ENCODE data around the gene DLST. TPM values are rescaled to one million over a fixed set of nuclear protein-coding genes. Genes with fewer than 3 reads are reported as not detected.

DLST gene
- total and polyA plus RNA-seq, 4 experiments from 2014 or later: 4.8 to 104 (median 56.0) TPM

DNA sequence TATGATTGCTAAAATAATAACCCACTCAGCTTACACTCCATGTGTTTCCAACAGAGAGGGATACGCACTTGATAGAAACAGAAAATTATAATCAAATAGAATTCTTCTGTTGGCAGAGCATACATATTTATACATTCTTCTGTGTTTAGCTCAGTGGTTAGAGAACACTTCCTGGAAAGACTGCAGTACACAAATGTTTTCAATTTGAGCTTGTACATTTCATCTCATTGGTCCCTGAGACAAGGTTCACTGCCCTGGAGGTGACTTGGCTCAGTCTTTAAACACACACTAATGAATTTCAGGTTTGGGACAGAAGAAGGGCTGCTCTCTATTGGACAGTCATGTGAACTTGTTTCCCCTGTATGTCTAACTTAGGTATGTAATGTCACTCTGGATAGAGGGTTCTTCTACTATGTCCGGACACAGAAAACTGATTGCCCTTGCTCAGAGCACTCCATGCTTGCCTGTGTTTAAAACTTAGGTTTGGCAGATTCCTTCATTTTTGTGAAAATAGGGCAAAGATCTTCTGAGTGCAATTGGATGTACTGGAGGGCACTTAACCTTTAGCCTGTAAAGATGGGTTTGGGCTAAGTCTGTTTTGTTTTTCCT, 28.7 kb upstream of the DLST start:
- no peaks in the 10 kb centered on the region for H3K9me3 ChIP-seq (ENCODE audit: control insufficient read depth in 1 of 2, low read length in 2 of 2)
- Mint-ChIP-seq H3K4me1 (peaks cover 14 to 27% (median 22%) of the 10 kb centered on the region in 4 donors), H3K36me3 (no peaks in the 10 kb centered on the region), H3K4me3 (peak overlapping the region in 1 of 8 donors; percentile 3), H3K27ac (peak overlapping the region in 5 of 7 donors; percentile 9 to 55 (median 16)), H3K27me3 (no peaks in the 10 kb centered on the region), H3K9me3 (no peaks in the 10 kb centered on the region)
- no peak for DNase-seq
- H3K36me3 ChIP-seq (ENCODE audit: insufficient read depth, low read length): no peaks in the 10 kb centered on the region
- H3K4me3 ChIP-seq (ENCODE audit: low read length in 2 of 2): no peak overlapping the region
- intact Hi-C loops (cut with micrococcal nuclease): no loop called here
- H3K27ac ChIP-seq (ENCODE audit: low read depth, low read length): no peak overlapping the region
- H3K27me3 ChIP-seq (ENCODE audit: insufficient read depth, low read length): no peaks in the 10 kb centered on the region
- ChIA-PET CTCF (ENCODE audit: partially characterized antibody) (interaction anchor here (0.9 to 15.0 kb wide), 5 partner anchors 9 to 244 kb away, joined by 3 to 677 read pairs (median 3); no protein-coding TSS in a partner anchor), POLR2A (ENCODE audit: partially characterized antibody) (interaction anchor here (0.6 to 1.9 kb wide), 7 partner anchors 11 to 53 kb away, joined by 3 to 6 read pairs (median 4); partner anchors contain the start of gene DLST)
- H3K4me1 ChIP-seq (ENCODE audit: insufficient read depth, low read length): peaks cover 12% of the 10 kb centered on the region

DNA sequence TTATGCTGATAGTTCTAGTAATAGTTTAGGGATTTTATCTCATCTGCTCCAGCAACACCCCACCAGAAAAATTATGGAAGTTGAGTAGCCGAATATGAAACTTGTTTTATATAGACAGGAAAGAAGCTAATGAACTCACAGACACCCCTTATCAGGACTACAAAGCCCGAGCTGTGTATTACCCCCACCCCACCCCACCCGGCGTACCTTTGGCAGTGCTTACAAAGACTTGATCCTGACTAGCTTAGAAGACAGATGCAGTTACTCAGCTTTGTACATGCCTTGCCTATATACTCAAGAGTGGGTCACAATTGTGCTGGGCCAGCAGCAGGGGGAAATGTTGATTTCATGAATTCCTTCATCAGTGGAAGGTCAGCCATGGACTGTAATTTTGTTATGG, 28.1 kb upstream of the DLST start:
- Mint-ChIP-seq H3K36me3 (no peaks in the 10 kb centered on the region), H3K4me3 (no peak overlapping the region), H3K27me3 (no peaks in the 10 kb centered on the region), H3K27ac (peak overlapping the region in 4 of 7 donors; percentile 9 to 55 (median 31)), H3K9me3 (no peaks in the 10 kb centered on the region), H3K4me1 (peaks cover 14 to 27% (median 21%) of the 10 kb centered on the region in 4 donors)
- intact Hi-C loops (cut with micrococcal nuclease): no loop called here
- H3K4me1 ChIP-seq (ENCODE audit: insufficient read depth, low read length): peaks cover 12% of the 10 kb centered on the region
- DNase-seq: no peak
- no peak overlapping the region for H3K27ac ChIP-seq (ENCODE audit: low read depth, low read length)
- H3K9me3 ChIP-seq (ENCODE audit: control insufficient read depth in 1 of 2, low read length in 2 of 2): no peaks in the 10 kb centered on the region
- CTCF ChIA-PET (ENCODE audit: partially characterized antibody): interaction anchor here (0.9 to 15.0 kb wide), 6 partner anchors 8 to 245 kb away, joined by 3 to 677 read pairs (median 44); partner anchors contain the start of genes DLST and PROX2
- H3K27me3 ChIP-seq (ENCODE audit: insufficient read depth, low read length): no peaks in the 10 kb centered on the region
- H3K4me3 ChIP-seq (ENCODE audit: low read length in 2 of 2): no peak overlapping the region
- POLR2A ChIA-PET (ENCODE audit: partially characterized antibody): interaction anchor here (0.6 to 1.9 kb wide), 4 partner anchors 13 to 808 kb away, joined by 3 to 6 read pairs (median 4); partner anchors contain the start of gene TTLL5
- no peaks in the 10 kb centered on the region for H3K36me3 ChIP-seq (ENCODE audit: insufficient read depth, low read length)

DNA sequence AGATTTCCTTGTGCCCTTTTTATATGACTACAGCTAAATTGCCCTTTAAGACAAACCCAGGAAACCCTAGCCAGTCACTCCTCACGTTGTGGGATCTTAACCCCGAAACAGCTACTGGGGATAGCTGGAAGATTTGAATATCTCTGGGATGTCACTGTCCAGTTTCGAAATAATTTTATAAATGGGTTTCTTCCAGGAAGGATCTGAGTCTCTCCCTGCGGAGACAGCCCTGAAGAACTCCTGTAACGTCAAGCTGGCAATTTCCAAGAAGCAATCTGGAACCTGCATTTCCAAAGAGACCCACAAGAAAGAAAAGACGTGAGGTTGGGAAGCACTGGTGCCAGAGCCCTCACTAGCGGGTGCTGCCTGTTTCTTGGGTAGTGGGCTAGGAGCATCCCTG, 26.7 kb upstream of the DLST start:
- H3K27me3 Mint-ChIP-seq: no peaks in the 10 kb centered on the region
- H3K4me1 Mint-ChIP-seq: peaks cover 14 to 23% (median 20%) of the 10 kb centered on the region in 4 donors
- intact Hi-C loops (cut with micrococcal nuclease): no loop called here
- no peak overlapping the region for H3K4me3 Mint-ChIP-seq
- H3K9me3 ChIP-seq (ENCODE audit: control insufficient read depth in 1 of 2, low read length in 2 of 2): no peaks in the 10 kb centered on the region
- H3K27me3 ChIP-seq (ENCODE audit: insufficient read depth, low read length): no peaks in the 10 kb centered on the region
- no peak overlapping the region for H3K27ac ChIP-seq (ENCODE audit: low read depth, low read length)
- peaks cover 12% of the 10 kb centered on the region for H3K4me1 ChIP-seq (ENCODE audit: insufficient read depth, low read length)
- H3K9me3 Mint-ChIP-seq: no peaks in the 10 kb centered on the region
- POLR2A ChIA-PET (ENCODE audit: partially characterized antibody): interaction anchor here (0.8 to 1.3 kb wide), 2 partner anchors 17 to 272 kb away, joined by 3 read pairs; partner anchors contain the start of gene NEK9
- no peak for DNase-seq
- H3K4me3 ChIP-seq (ENCODE audit: low read length in 2 of 2): no peak overlapping the region
- H3K36me3 ChIP-seq (ENCODE audit: insufficient read depth, low read length): no peaks in the 10 kb centered on the region
- H3K27ac Mint-ChIP-seq: no peak overlapping the region
- no peaks in the 10 kb centered on the region for H3K36me3 Mint-ChIP-seq
- CTCF ChIA-PET (ENCODE audit: partially characterized antibody): interaction anchor here (0.6 to 15.0 kb wide), 6 partner anchors 7 to 233 kb away, joined by 4 to 677 read pairs (median 44); partner anchors contain the start of genes DLST and PROX2

DNA sequence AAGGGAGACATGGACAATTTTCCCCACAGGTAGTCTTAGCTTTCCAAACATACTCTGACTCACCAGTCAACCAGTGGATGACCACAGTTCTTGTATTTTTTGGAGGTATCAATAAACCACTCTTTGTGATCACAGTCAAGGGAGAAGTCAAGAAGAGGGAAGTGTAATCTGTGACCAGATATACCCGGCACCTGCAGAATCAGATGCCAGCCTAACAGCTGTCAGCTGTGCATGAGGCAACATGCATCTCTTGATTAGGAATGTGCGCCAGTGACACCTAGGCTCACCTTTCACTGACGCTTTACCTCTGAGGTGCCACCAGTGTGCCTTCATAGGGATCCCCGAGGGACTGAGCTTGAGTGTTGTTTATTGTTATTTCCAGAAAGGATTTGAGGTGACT, 25.8 kb upstream of the DLST start:
- no peak for DNase-seq
- Mint-ChIP-seq H3K9me3 (no peaks in the 10 kb centered on the region), H3K4me1 (peaks cover 15 to 26% (median 21%) of the 10 kb centered on the region in 4 donors), H3K36me3 (no peaks in the 10 kb centered on the region), H3K27me3 (no peaks in the 10 kb centered on the region), H3K27ac (no peak overlapping the region), H3K4me3 (peak overlapping the region in 1 of 8 donors; percentile 17)
- H3K9me3 ChIP-seq (ENCODE audit: control insufficient read depth in 1 of 2, low read length in 2 of 2): no peaks in the 10 kb centered on the region
- POLR2A ChIA-PET (ENCODE audit: partially characterized antibody): interaction anchor here (0.6 to 1.3 kb wide), 5 partner anchors 14 to 946 kb away, joined by 3 to 5 read pairs (median 4); partner anchors contain the start of gene YLPM1
- H3K36me3 ChIP-seq (ENCODE audit: insufficient read depth, low read length): no peaks in the 10 kb centered on the region
- no peak overlapping the region for H3K27ac ChIP-seq (ENCODE audit: low read depth, low read length)
- no peaks in the 10 kb centered on the region for H3K27me3 ChIP-seq (ENCODE audit: insufficient read depth, low read length)
- peaks cover 16% of the 10 kb centered on the region for H3K4me1 ChIP-seq (ENCODE audit: insufficient read depth, low read length)
- intact Hi-C loops (cut with micrococcal nuclease): no loop called here
- CTCF ChIA-PET (ENCODE audit: partially characterized antibody): interaction anchor here (0.5 to 15.0 kb wide), 5 partner anchors 21 to 231 kb away, joined by 3 to 677 read pairs (median 121); partner anchors contain the start of genes DLST and PROX2
- H3K4me3 ChIP-seq (ENCODE audit: low read length in 2 of 2): no peak overlapping the region

DNA sequence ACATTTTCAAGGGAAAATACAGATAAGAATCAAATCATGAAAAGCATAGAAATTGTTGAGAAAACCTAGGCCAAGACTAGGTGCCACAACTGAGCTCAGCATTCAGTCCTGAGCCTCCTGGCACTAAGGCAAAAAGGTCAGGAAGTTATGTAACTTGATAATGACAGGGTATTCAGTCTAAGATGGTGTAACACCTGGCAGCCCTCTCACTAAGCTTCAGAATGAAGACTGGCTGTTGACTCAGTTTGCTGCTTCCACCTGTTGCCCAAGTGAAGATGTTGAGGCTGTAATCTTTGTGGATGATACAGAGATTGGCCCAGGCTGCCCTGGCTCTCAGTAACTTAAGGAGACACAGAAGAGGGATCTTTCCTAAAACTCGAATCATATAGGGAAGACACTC, 25.4 kb upstream of the DLST start:
- H3K27me3 ChIP-seq (ENCODE audit: insufficient read depth, low read length): no peaks in the 10 kb centered on the region
- no peak overlapping the region for H3K27ac ChIP-seq (ENCODE audit: low read depth, low read length)
- ChIA-PET POLR2A (ENCODE audit: partially characterized antibody) (interaction anchor here (0.6 to 1.3 kb wide), 4 partner anchors 14 to 946 kb away, joined by 3 to 5 read pairs (median 4); partner anchors contain the start of gene YLPM1), CTCF (ENCODE audit: partially characterized antibody) (interaction anchor here (9.2 to 15.0 kb wide), 4 partner anchors 20 to 231 kb away, joined by 90 to 677 read pairs (median 187); partner anchors contain the start of genes DLST and PROX2)
- no peak overlapping the region for H3K4me3 Mint-ChIP-seq
- no peak overlapping the region for H3K4me3 ChIP-seq (ENCODE audit: low read length in 2 of 2)
- H3K27ac Mint-ChIP-seq: no peak overlapping the region
- no peak for DNase-seq
- H3K36me3 ChIP-seq (ENCODE audit: insufficient read depth, low read length): no peaks in the 10 kb centered on the region
- no peaks in the 10 kb centered on the region for H3K27me3 Mint-ChIP-seq
- peaks cover 18% of the 10 kb centered on the region for H3K4me1 ChIP-seq (ENCODE audit: insufficient read depth, low read length)
- no peaks in the 10 kb centered on the region for H3K36me3 Mint-ChIP-seq
- H3K9me3 ChIP-seq (ENCODE audit: control insufficient read depth in 1 of 2, low read length in 2 of 2): no peaks in the 10 kb centered on the region
- no peaks in the 10 kb centered on the region for H3K9me3 Mint-ChIP-seq
- intact Hi-C loops (cut with micrococcal nuclease): no loop called here
- H3K4me1 Mint-ChIP-seq: peaks cover 16 to 30% (median 21%) of the 10 kb centered on the region in 4 donors

DNA sequence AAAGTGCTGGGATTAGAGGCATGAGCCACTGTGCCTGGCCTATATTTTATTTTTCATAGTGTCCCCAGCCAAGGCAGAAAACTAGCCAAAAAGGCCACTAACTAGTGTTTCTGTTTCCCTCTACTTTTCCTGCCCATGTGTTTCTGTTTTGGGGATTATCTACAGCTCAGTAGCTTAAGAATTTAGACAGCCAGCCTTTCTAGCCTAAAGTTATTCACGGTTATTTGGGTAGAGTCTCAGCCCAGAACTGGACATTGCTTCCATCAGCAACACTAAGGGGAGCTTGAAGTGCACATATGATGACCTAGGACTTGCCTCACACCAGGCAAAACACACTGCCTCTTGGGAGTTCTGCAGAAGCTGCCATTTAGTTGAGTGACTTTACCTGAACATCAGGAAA, 23.7 kb upstream of the DLST start:
- no peak overlapping the region for H3K27ac ChIP-seq (ENCODE audit: low read depth, low read length)
- intact Hi-C loops (cut with micrococcal nuclease): no loop called here
- Mint-ChIP-seq H3K27ac (no peak overlapping the region), H3K36me3 (no peaks in the 10 kb centered on the region), H3K9me3 (no peaks in the 10 kb centered on the region), H3K4me1 (peaks cover 11 to 22% (median 14%) of the 10 kb centered on the region in 4 donors), H3K4me3 (no peak overlapping the region), H3K27me3 (no peaks in the 10 kb centered on the region)
- no peak overlapping the region for H3K4me3 ChIP-seq (ENCODE audit: low read length in 2 of 2)
- CTCF ChIA-PET (ENCODE audit: partially characterized antibody): interaction anchor here (8.7 to 15.0 kb wide), 5 partner anchors 8 to 229 kb away, joined by 84 to 677 read pairs (median 121); partner anchors contain the start of genes DLST and PROX2
- H3K27me3 ChIP-seq (ENCODE audit: insufficient read depth, low read length): no peaks in the 10 kb centered on the region
- DNase-seq: no peak
- H3K4me1 ChIP-seq (ENCODE audit: insufficient read depth, low read length): peaks cover 11% of the 10 kb centered on the region
- no peaks in the 10 kb centered on the region for H3K9me3 ChIP-seq (ENCODE audit: control insufficient read depth in 1 of 2, low read length in 2 of 2)
- POLR2A ChIA-PET (ENCODE audit: partially characterized antibody): interaction anchor here (6.2 kb wide), 1 partner anchor 48 kb away, joined by 70 read pairs; no protein-coding TSS in a partner anchor
- H3K36me3 ChIP-seq (ENCODE audit: insufficient read depth, low read length): no peaks in the 10 kb centered on the region
